Astrocyte (in vitro differentiated cells and primary cell): ENCODE results near the gene ZNF385B. TPM values are rescaled to one million over a fixed set of nuclear protein-coding genes. Genes with fewer than 3 reads are reported as not detected.

Experiments used
- DNase-seq: peaks from one replicate; pipeline ENCODE4 v3.0.0-alpha.2; 2010; ENCODE audit warnings: low read depth
- FAIRE-seq: peaks from 2 replicates; lab custom pipeline; 2011; peaks lifted over from hg19 to GRCh38; lab: Jason Lieb, UNC
- H2AFZ ChIP-seq: 2 replicates; pipeline ENCODE4 v1.6.0; 2012; ENCODE audit warnings: low read depth, low read length, inconsistent platforms
- H3K27ac ChIP-seq: 2 replicates; pipeline ENCODE4 v1.5.1; 2011; ENCODE audit warnings: low read depth, low read length, inconsistent platforms
- H3K27me3 ChIP-seq: 2 replicates; pipeline ENCODE4 v1.6.0; 2011; ENCODE audit warnings: low read length, inconsistent platforms; ENCODE audit not compliant: insufficient read depth
- H3K36me3 ChIP-seq: 2 replicates; pipeline ENCODE4 v1.5.1; 2011; ENCODE audit warnings: low read length, inconsistent platforms; ENCODE audit not compliant: insufficient read depth
- H3K4me1 ChIP-seq: 2 replicates; pipeline ENCODE4 v1.5.1; 2011; ENCODE audit warnings: low read length, inconsistent platforms; ENCODE audit not compliant: insufficient read depth
- H3K4me2 ChIP-seq: 2 replicates; pipeline ENCODE4 v1.6.0; 2012; ENCODE audit warnings: low read length, inconsistent platforms
- H3K4me3 ChIP-seq: 2 replicates; pipeline ENCODE4 v1.5.1; 2011; ENCODE audit warnings: low read depth, mild to moderate bottlenecking, low read length, inconsistent platforms; ENCODE audit not compliant: insufficient read depth
- H3K79me2 ChIP-seq: 2 replicates; pipeline ENCODE4 v1.6.0; 2012; ENCODE audit warnings: mild to moderate bottlenecking, low read length, inconsistent platforms; ENCODE audit not compliant: insufficient read depth
- H3K9ac ChIP-seq: 2 replicates; pipeline ENCODE4 v1.6.0; 2012; ENCODE audit warnings: mild to moderate bottlenecking, low read length, inconsistent platforms
- H3K9me3 ChIP-seq: 2 replicates; pipeline ENCODE4 v1.5.1; 2012; ENCODE audit warnings: low read depth, mild to moderate bottlenecking, low read length, inconsistent platforms; ENCODE audit not compliant: insufficient read depth
- H4K20me1 ChIP-seq: 2 replicates; pipeline ENCODE4 v1.6.0; 2012; ENCODE audit warnings: low read length, inconsistent platforms; ENCODE audit not compliant: insufficient read depth
- H3K27ac Mint-ChIP-seq: one replicate; pipeline ENCODE4 v1.8.0; 2021; ENCODE audit warnings: mild to moderate bottlenecking, mixed read lengths; ENCODE audit not compliant: unreplicated experiment
- H3K27me3 Mint-ChIP-seq: one replicate; pipeline ENCODE4 v1.8.0; 2021; ENCODE audit warnings: low read depth, mixed read lengths; ENCODE audit not compliant: unreplicated experiment
- H3K36me3 Mint-ChIP-seq: one replicate; pipeline ENCODE4 v1.8.0; 2021; ENCODE audit warnings: low read depth, mixed read lengths; ENCODE audit not compliant: unreplicated experiment
- H3K4me1 Mint-ChIP-seq: one replicate; pipeline ENCODE4 v1.8.0; 2021; ENCODE audit warnings: low read depth, mixed read lengths; ENCODE audit not compliant: unreplicated experiment
- H3K4me3 Mint-ChIP-seq: one replicate; pipeline ENCODE4 v1.8.0; 2021; ENCODE audit warnings: mild to moderate bottlenecking, moderate library complexity, mixed read lengths; ENCODE audit not compliant: unreplicated experiment
- H3K9me3 Mint-ChIP-seq: one replicate; pipeline ENCODE4 v1.8.0; 2021; ENCODE audit warnings: mild to moderate bottlenecking, mixed read lengths; ENCODE audit not compliant: unreplicated experiment
- CTCF ChIP-seq: IDR thresholded peaks from 2 replicates; pipeline ENCODE4 v1.5.1; 2011; ENCODE audit warnings: low read depth, mild to moderate bottlenecking, inconsistent platforms, low read length, moderate library complexity; ENCODE audit not compliant: insufficient read depth
- EZH2 ChIP-seq: IDR thresholded peaks from 2 replicates; pipeline ENCODE4 v1.6.1; 2012; ENCODE audit warnings: mild to moderate bottlenecking, low read length, inconsistent platforms; ENCODE audit not compliant: insufficient read depth
- total RNA-seq: library from RNA; stranded (reverse); gene quantifications from 2 replicates; pipeline ENCODE4 v1.2.1, GENCODE V29; 2021

ZNF385B gene
- total RNA-seq, 1 donor from 2014 or later: 0.27 TPM

GRCh38 chr2:179565807-179566206, 295.6 kb downstream of the ZNF385B start:
- no peak overlapping the region for H3K27ac Mint-ChIP-seq
- no peak overlapping the region for H3K9ac ChIP-seq
- FAIRE-seq (no peak), DNase-seq (no peak)
- H3K27ac ChIP-seq: no peak overlapping the region
- TF ChIP-seq EZH2 (no peak), CTCF (no peak)
- H3K9me3 ChIP-seq: no peaks in the 10 kb centered on the region
- H3K4me1 Mint-ChIP-seq: no peaks in the 10 kb centered on the region
- H4K20me1 ChIP-seq: no peaks in the 10 kb centered on the region
- H3K36me3 Mint-ChIP-seq: no peaks in the 10 kb centered on the region
- no peak overlapping the region for H3K4me2 ChIP-seq
- H3K4me3 Mint-ChIP-seq: no peak overlapping the region
- no peaks in the 10 kb centered on the region for H3K36me3 ChIP-seq
- H3K4me1 ChIP-seq: no peaks in the 10 kb centered on the region
- H3K27me3 ChIP-seq: no peaks in the 10 kb centered on the region
- no peaks in the 10 kb centered on the region for H3K27me3 Mint-ChIP-seq
- H3K79me2 ChIP-seq: no peaks in the 10 kb centered on the region
- no peak overlapping the region for H3K4me3 ChIP-seq
- no peaks in the 10 kb centered on the region for H3K9me3 Mint-ChIP-seq
- no peak overlapping the region for H2AFZ ChIP-seq

GRCh38 chr2:179562330-179562885, 299.0 kb downstream of the ZNF385B start:
- no peaks in the 10 kb centered on the region for H3K4me1 Mint-ChIP-seq
- peak overlapping the region; percentile 24 for H3K4me2 ChIP-seq
- H3K9ac ChIP-seq: no peak overlapping the region
- no peaks in the 10 kb centered on the region for H3K27me3 ChIP-seq
- H3K27ac ChIP-seq: no peak overlapping the region
- no peak overlapping the region for H2AFZ ChIP-seq
- no peak for DNase-seq
- H3K9me3 ChIP-seq: no peaks in the 10 kb centered on the region
- TF ChIP-seq CTCF (no peak), EZH2 (no peak)
- no peak overlapping the region for H3K4me3 ChIP-seq
- no peaks in the 10 kb centered on the region for H3K36me3 Mint-ChIP-seq
- FAIRE-seq: no peak
- H3K27me3 Mint-ChIP-seq: no peaks in the 10 kb centered on the region
- H3K27ac Mint-ChIP-seq: no peak overlapping the region
- H3K9me3 Mint-ChIP-seq: no peaks in the 10 kb centered on the region
- H3K36me3 ChIP-seq: no peaks in the 10 kb centered on the region
- H3K79me2 ChIP-seq: no peaks in the 10 kb centered on the region
- H4K20me1 ChIP-seq: no peaks in the 10 kb centered on the region
- no peak overlapping the region for H3K4me3 Mint-ChIP-seq
- H3K4me1 ChIP-seq: no peaks in the 10 kb centered on the region

- H3K4me3 Mint-ChIP-seq: no peak overlapping the region
- Histone ChIP-seq H3K9me3 (no peaks in the 10 kb centered on the region), H2AFZ (no peak overlapping the region), H4K20me1 (no peaks in the 10 kb centered on the region), H3K4me3 (no peak overlapping the region), H3K36me3 (no peaks in the 10 kb centered on the region), H3K9ac (no peak overlapping the region), H3K4me1 (no peaks in the 10 kb centered on the region), H3K79me2 (no peaks in the 10 kb centered on the region), H3K27me3 (no peaks in the 10 kb centered on the region), H3K27ac (no peak overlapping the region), H3K4me2 (no peak overlapping the region)
- H3K9me3 Mint-ChIP-seq: no peaks in the 10 kb centered on the region
- no peak overlapping the region for H3K27ac Mint-ChIP-seq
- DNase-seq (no peak), FAIRE-seq (no peak)
- H3K27me3 Mint-ChIP-seq: no peaks in the 10 kb centered on the region
- no peak for TF ChIP-seq CTCF
- TF ChIP-seq EZH2: no peak
- no peaks in the 10 kb centered on the region for H3K4me1 Mint-ChIP-seq
- H3K36me3 Mint-ChIP-seq: no peaks in the 10 kb centered on the region
Measured at GRCh38 chr2:179561702-179562101, 299.7 kb downstream of the ZNF385B start.
